IMR-90 (cell line): ENCODE results near the gene RYR3. TPM values are rescaled to one million over a fixed set of nuclear protein-coding genes. Genes with fewer than 3 reads are reported as not detected.

Experiments
- ATAC-seq: fragments of 200-7000 bp; cut with Tn5 transposase; 2 replicates; pipeline ENCODE4 v1.9.1; 2020; ENCODE audit warnings: low read depth, mild to moderate bottlenecking, moderate library complexity
- BruUV-seq: library from RNA; stranded (reverse); fragments of 400-500 nt; replicated peaks from 2 replicates; lab custom pipeline; 2021; lab: Mats Ljungman, UMichigan
- CTCF ChIA-PET: fragments of 300-600 bp; formaldehyde crosslinking; extraction: SDS; loops from one replicate; lab custom pipeline; 2021; ENCODE audit warnings: antibody characterized with exemption; lab: Yijun Ruan, JAX
- POLR2A ChIA-PET: fragments of 300-600 bp; sonication (Branson Sonifier 250); formaldehyde crosslinking; loops from one replicate; lab custom pipeline; 2022; ENCODE audit warnings: antibody characterized with exemption; ENCODE audit not compliant: unreplicated experiment; lab: Charles Lee
- DNase-seq: peaks from one replicate; pipeline ENCODE4 v3.0.0; 2013
- H2AFZ ChIP-seq: replicated peaks from 2 replicates; pipeline ENCODE3; 2013; ENCODE audit warnings: low read length, mild to moderate bottlenecking; ENCODE audit not compliant: poor library complexity
- H2AK5ac ChIP-seq: 2 replicates; pipeline ENCODE4 v1.6.1; 2013; ENCODE audit warnings: low read depth, low read length, inconsistent platforms
- H2AK9ac ChIP-seq: replicated peaks from 2 replicates; pipeline ENCODE3; 2013; ENCODE audit warnings: mild to moderate bottlenecking, low read depth, low read length, moderate library complexity; ENCODE audit not compliant: poor library complexity
- H2BK120ac ChIP-seq: 2 replicates; pipeline ENCODE4 v1.6.1; 2013; ENCODE audit warnings: low read depth, low read length, inconsistent platforms
- H2BK15ac ChIP-seq: 3 replicates; pipeline ENCODE4 v1.6.1; 2013; ENCODE audit warnings: low read depth, low read length, inconsistent platforms
- H2BK20ac ChIP-seq: 2 replicates; pipeline ENCODE4 v1.6.1; 2013; ENCODE audit warnings: low read depth, mild to moderate bottlenecking, inconsistent platforms, low read length, moderate library complexity
- H2BK5ac ChIP-seq: 2 replicates; pipeline ENCODE4 v1.6.1; 2013; ENCODE audit warnings: mild to moderate bottlenecking, low read depth, low read length, inconsistent platforms; ENCODE audit not compliant: poor library complexity, severe bottlenecking
- H3K14ac ChIP-seq: replicated peaks from 2 replicates; pipeline ENCODE4 v1.6.1; 2013; ENCODE audit warnings: low read depth, low read length, inconsistent platforms
- H3K18ac ChIP-seq: 2 replicates; pipeline ENCODE4 v1.6.1; 2013; ENCODE audit warnings: low read depth, low read length, control low read depth
- H3K23ac ChIP-seq: 2 replicates; pipeline ENCODE4 v1.6.1; 2013; ENCODE audit warnings: low read depth, low read length, inconsistent platforms
- H3K27ac ChIP-seq: 2 replicates; pipeline ENCODE4 v1.5.1; 2013; ENCODE audit warnings: mild to moderate bottlenecking, control low read depth, low read length; ENCODE audit not compliant: insufficient read depth
- H3K27me3 ChIP-seq: 2 replicates; pipeline ENCODE4 v1.6.1; 2013; ENCODE audit warnings: low read length; ENCODE audit not compliant: control insufficient read depth, insufficient read depth
- H3K36me3 ChIP-seq: 2 replicates; pipeline ENCODE4 v1.6.1; 2013; ENCODE audit warnings: low read length, mixed read lengths; ENCODE audit not compliant: control insufficient read depth, insufficient read depth
- H3K4ac ChIP-seq: 2 replicates; pipeline ENCODE4 v1.6.1; 2013; ENCODE audit warnings: low read depth, low read length, inconsistent platforms
- H3K4me1 ChIP-seq: 2 replicates; pipeline ENCODE4 v1.6.1; 2013; ENCODE audit warnings: low read length, mixed read lengths; ENCODE audit not compliant: control insufficient read depth, insufficient read depth
- H3K4me2 ChIP-seq: 2 replicates; pipeline ENCODE4 v1.6.1; 2013; ENCODE audit warnings: low read depth, mild to moderate bottlenecking, control low read depth, low read length, moderate library complexity
- H3K4me3 ChIP-seq: 2 replicates; pipeline ENCODE4 v1.5.1; 2013; ENCODE audit warnings: low read depth, mild to moderate bottlenecking, control low read depth, low read length, moderate library complexity; ENCODE audit not compliant: insufficient read depth
- H3K56ac ChIP-seq: 2 replicates; pipeline ENCODE4 v1.6.1; 2013; ENCODE audit warnings: low read length, inconsistent platforms; ENCODE audit not compliant: insufficient read depth; ENCODE audit errors: extremely low read depth
- H3K79me1 ChIP-seq, 2 experiments: 2 replicates each; pipeline ENCODE4 v1.6.1; 2013; ENCODE audit warnings: low read length in 2 of 2, inconsistent platforms in 1 of 2, low read depth in 1 of 2
- H3K9ac ChIP-seq: 2 replicates; pipeline ENCODE4 v1.6.1; 2013; ENCODE audit warnings: low read depth, low read length, control low read depth
- H3K9me1 ChIP-seq: 2 replicates; pipeline ENCODE4 v1.6.1; 2013; ENCODE audit warnings: low read length, inconsistent platforms; ENCODE audit not compliant: insufficient read depth
- H3K9me3 ChIP-seq: 2 replicates; pipeline ENCODE4 v1.6.1; 2013; ENCODE audit warnings: low read length; ENCODE audit not compliant: control insufficient read depth, insufficient read depth
- H4K20me1 ChIP-seq: 2 replicates; pipeline ENCODE4 v1.6.1; 2013; ENCODE audit warnings: low read length, inconsistent platforms; ENCODE audit not compliant: insufficient read depth
- H4K5ac ChIP-seq: 2 replicates; pipeline ENCODE4 v1.6.1; 2013; ENCODE audit warnings: mild to moderate bottlenecking, low read depth, low read length, control low read depth
- H4K8ac ChIP-seq, 2 experiments: 2 replicates each; pipeline ENCODE4 v1.6.1; 2013; ENCODE audit warnings: low read depth in 2 of 2, low read length in 2 of 2, control low read depth in 1 of 2, inconsistent platforms in 1 of 2
- H4K91ac ChIP-seq: 2 replicates; pipeline ENCODE4 v1.6.1; 2013; ENCODE audit warnings: low read depth, low read length, inconsistent platforms; ENCODE audit not compliant: insufficient read depth
- CTCF ChIP-seq: conservative IDR thresholded peaks from 2 replicates; pipeline ENCODE4 v1.5.1; 2012; ENCODE audit warnings: mild to moderate bottlenecking, low read depth, low read length, improper control_type of control experiment
- FOS ChIP-seq: fragments of 150-350 bp; IDR thresholded peaks from 2 replicates; pipeline ENCODE4 v1.6.1; 2016; ENCODE audit warnings: low read depth, low read length
- RFX5 ChIP-seq: IDR thresholded peaks from 2 replicates; pipeline ENCODE4 v1.8.0; 2012; ENCODE audit warnings: low read depth, mild to moderate bottlenecking, low read length, moderate library complexity
- WGBS, 2 experiments: methylation state at CpG; one replicate each; pipeline versions ENCODE4 v1.1.5 to v1.1.7; 2013; ENCODE audit warnings: missing lambda C conversion rate in 2 of 2; ENCODE audit not compliant: insufficient read length in 1 of 2; ENCODE audit errors: extremely low coverage in 2 of 2; 5-methylcytosine and 5-hydroxymethylcytosine counted together
- dilution Hi-C: fragments of 300-500 bp; cut with HindIII; formaldehyde crosslinking; loops from one replicate; pipeline ENCODE4 v1.14.3; 2018; ENCODE audit warnings: low sequenced_read_pairs; ENCODE audit not compliant: unreplicated experiment
- in situ Hi-C: fragments of 300-500 bp; cut with MboI; formaldehyde crosslinking; loops from 3 replicates; pipeline ENCODE4 v1.14.3; 2019; ENCODE audit warnings: low sequenced_read_pairs, inconsistent platforms, mixed read lengths
- intact Hi-C: fragments of 100-400 bp; cut with micrococcal nuclease; formaldehyde crosslinking; loops from 2 replicates; pipeline ENCODE4 v1.10.0; 2022
- polyA plus RNA-seq, 3 experiments: library from polyadenylated mRNA; depleted of rRNA; stranded (reverse); fragments of >200 nt; gene quantifications; 2 replicates each; pipeline ENCODE4 v1.2.3, GENCODE V29; 2012; ENCODE audit warnings: low replicate concordance in 1 of 3
- total RNA-seq: library from RNA; depleted of rRNA; stranded (reverse); fragments of >200 nt; gene quantifications from 2 replicates; pipeline ENCODE4 v1.2.3, GENCODE V29; 2012

The RYR3 gene
- total and polyA plus RNA-seq, 2 of the 4 experiments (the other 2 are of a cell fraction), result 0.18 TPM; not detected in 1

GRCh38 chr15:33773969-33774368 lies 463.2 kb downstream of the RYR3 start:
- H3K14ac ChIP-seq, result no peak overlapping the region
- no peak overlapping the region for H2BK20ac ChIP-seq
- H2BK15ac ChIP-seq, result no peak overlapping the region
- no peak overlapping the region for H3K18ac ChIP-seq
- H3K27me3 ChIP-seq, result peaks cover 26% of the 10 kb centered on the region
- ATAC-seq, result no peak
- no peaks in the 10 kb centered on the region for H3K9me1 ChIP-seq
- no peak for DNase-seq
- no peaks in the 10 kb centered on the region for H3K36me3 ChIP-seq
- no peak overlapping the region for H3K4me3 ChIP-seq
- 33% methylated on average over 1 of the region's 3 CpGs; no CpG with 5 or more reads in 1 of the 2 experiments for WGBS, 2 experiments
- ChIA-PET CTCF (no interaction called here), POLR2A (no interaction called here)
- H4K20me1 ChIP-seq, result no peaks in the 10 kb centered on the region
- H4K5ac ChIP-seq, result no peak overlapping the region
- H3K9ac ChIP-seq, result no peak overlapping the region
- no peak overlapping the region for H3K4me2 ChIP-seq
- BruUV-seq, result no TSS peak
- H4K91ac ChIP-seq, result no peak overlapping the region
- H2AK9ac ChIP-seq, result no peak overlapping the region
- dilution Hi-C loops (no loop called here), in situ Hi-C loops (no loop called here), intact Hi-C loops (no loop called here)
- H3K23ac ChIP-seq, result no peak overlapping the region
- no peak overlapping the region for H3K56ac ChIP-seq
- H3K4ac ChIP-seq, result no peak overlapping the region
- H2BK120ac ChIP-seq, result no peak overlapping the region
- no peak overlapping the region for H2AK5ac ChIP-seq
- no peak overlapping the region for H4K8ac ChIP-seq
- H3K79me1 ChIP-seq, result no peaks in the 10 kb centered on the region
- no peak overlapping the region for H3K27ac ChIP-seq
- no peak overlapping the region for H2BK5ac ChIP-seq
- H3K9me3 ChIP-seq, result no peaks in the 10 kb centered on the region
- no peaks in the 10 kb centered on the region for H3K4me1 ChIP-seq
- H2AFZ ChIP-seq, result no peak overlapping the region
- TF ChIP-seq FOS (no peak), RFX5 (no peak), CTCF (no peak)
